ENCODE data around the gene NAV2. TPM values are rescaled to one million over a fixed set of nuclear protein-coding genes. Genes with fewer than 3 reads are reported as not detected.

Gene NAV2
- total RNA-seq, 1 experiment from 2014 or later = 23.3 TPM

GRCh38 chr11:19861171-19861570 lies 148.5 kb downstream of the NAV2 start:
- Histone ChIP-seq H3K4me3 (no peak overlapping the region), H3F3A (ENCODE audit: insufficient read depth, low read depth) (no peaks in the 10 kb centered on the region), H3K79me2 (ENCODE audit: low read depth) (no peaks in the 10 kb centered on the region), H3K4me2 (no peak overlapping the region), H4K20me1 (ENCODE audit: insufficient read depth) (no peaks in the 10 kb centered on the region), H3K27me3 (ENCODE audit: insufficient read depth, low read depth) (no peaks in the 10 kb centered on the region), H3K36me3 (ENCODE audit: low read depth) (no peaks in the 10 kb centered on the region), H2AFZ (no peak overlapping the region), H3K9me3 (ENCODE audit: insufficient read depth, low read depth) (no peaks in the 10 kb centered on the region), H3K4me1 (replicated peaks; ENCODE audit: insufficient read depth) (no peaks in the 10 kb centered on the region), H3K27ac (no peak overlapping the region), H3K9me2 (ENCODE audit: insufficient read depth) (no peaks in the 10 kb centered on the region)
- DNase-seq = peak in 1 of 2 experiments; percentile 45
- intact Hi-C loops (cut with micrococcal nuclease; ENCODE audit: unreplicated experiment) = no loop called here
- BruUV-seq (replicated peaks) = no TSS peak
- TF ChIP-seq EZH2 (IDR thresholded peaks at IDR 0.05; ENCODE audit: low read depth) (no peak), CTCF (conservative IDR thresholded peaks at IDR 0.05) (no peak)
- POLR2A ChIA-PET (ENCODE audit: unreplicated experiment) = no interaction called here
- CTCF ChIA-PET = no interaction called here

DNA sequence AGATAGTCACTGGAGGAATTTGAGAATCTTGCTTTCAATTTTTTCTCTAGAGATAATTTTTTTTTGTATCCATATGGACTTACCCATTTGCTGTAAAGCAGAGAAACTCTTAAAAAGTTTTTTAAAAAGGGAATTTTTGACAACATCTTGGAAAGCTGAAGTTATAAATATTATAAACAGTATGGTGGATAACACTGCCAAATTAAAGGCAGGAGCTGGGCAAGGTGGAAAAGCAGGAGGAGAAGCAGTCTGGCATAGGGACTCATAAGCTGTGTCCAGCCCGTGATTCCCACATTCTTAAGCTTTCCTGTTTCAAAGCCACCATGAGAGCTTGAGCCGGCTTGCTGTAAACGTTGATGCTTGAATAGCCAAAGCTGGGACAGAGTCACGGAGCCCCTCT lies 149.5 kb downstream of the NAV2 start:
- no peaks in the 10 kb centered on the region for H4K20me1 ChIP-seq (ENCODE audit: insufficient read depth)
- no TSS peak for BruUV-seq (replicated peaks)

DNA sequence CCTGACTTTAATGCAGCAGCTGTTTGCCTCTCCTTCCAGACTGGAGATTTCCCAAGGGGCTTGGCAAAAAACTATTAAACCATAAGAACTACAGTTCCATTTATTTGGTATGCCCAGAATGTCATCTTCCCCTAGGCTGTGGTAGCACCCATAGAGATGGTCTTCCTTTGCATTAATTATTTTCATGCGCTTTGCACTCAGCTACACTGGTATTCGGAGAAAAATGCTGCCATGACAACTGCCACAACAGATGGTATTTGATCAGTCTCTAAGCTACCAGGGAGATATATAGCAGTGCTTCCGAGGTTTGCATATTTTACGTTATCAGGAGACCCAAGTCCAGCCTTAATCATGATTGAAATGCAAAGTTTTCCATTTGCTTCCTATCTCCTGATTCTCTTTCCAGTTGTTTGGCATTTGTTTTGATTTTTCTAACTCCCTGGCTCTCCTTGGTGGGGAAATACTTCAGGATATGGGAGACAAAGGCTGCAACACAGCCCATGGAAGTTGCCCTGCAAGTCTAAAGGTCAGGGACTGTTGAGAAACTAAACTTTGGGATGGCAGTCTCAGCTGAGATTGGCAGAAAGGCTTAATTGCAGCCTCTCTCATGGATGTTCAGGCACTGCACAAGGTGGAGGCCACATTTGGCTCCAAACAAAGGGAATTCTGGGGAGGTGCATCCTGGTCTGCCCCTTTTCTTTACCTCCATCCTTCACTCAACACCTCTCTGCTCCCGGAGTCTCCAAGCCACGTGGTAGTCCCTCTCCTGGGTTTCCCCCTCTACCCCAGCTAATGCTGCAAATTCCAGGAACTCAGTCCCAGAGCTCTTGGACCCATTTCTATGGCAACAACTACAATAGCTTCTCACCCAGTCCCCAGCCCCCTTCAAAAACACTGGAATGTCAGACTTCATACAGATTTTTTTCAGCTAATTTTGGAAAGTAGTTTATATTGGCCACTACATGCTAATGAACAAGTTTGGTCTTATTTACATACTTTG lies 151.8 kb downstream of the NAV2 start:
- H3K9me2 ChIP-seq (ENCODE audit: insufficient read depth) = no peaks in the 10 kb centered on the region
- no peaks in the 10 kb centered on the region for H3K79me2 ChIP-seq (ENCODE audit: low read depth)
- no peaks in the 10 kb centered on the region for H3K27me3 ChIP-seq (ENCODE audit: insufficient read depth, low read depth)
- ChIA-PET POLR2A (ENCODE audit: unreplicated experiment) (no interaction called here), CTCF (interaction anchor here (0.7 kb wide), 1 partner anchor 11 kb away, joined by 3 read pairs; no protein-coding TSS in a partner anchor)
- no peak overlapping the region for H3K4me3 ChIP-seq
- no peaks in the 10 kb centered on the region for H4K20me1 ChIP-seq (ENCODE audit: insufficient read depth)
- H3K4me2 ChIP-seq = no peak overlapping the region
- TF ChIP-seq EZH2 (IDR thresholded peaks at IDR 0.05; ENCODE audit: low read depth) (no peak), CTCF (conservative IDR thresholded peaks at IDR 0.05) (no peak)
- no peaks in the 10 kb centered on the region for H3K36me3 ChIP-seq (ENCODE audit: low read depth)
- no peak overlapping the region for H2AFZ ChIP-seq
- no peaks in the 10 kb centered on the region for H3K9me3 ChIP-seq (ENCODE audit: insufficient read depth, low read depth)
- no TSS peak for BruUV-seq (replicated peaks)
- no peaks in the 10 kb centered on the region for H3F3A ChIP-seq (ENCODE audit: insufficient read depth, low read depth)
- no peak for DNase-seq
- intact Hi-C loops (cut with micrococcal nuclease; ENCODE audit: unreplicated experiment) = no loop called here
- no peak overlapping the region for H3K27ac ChIP-seq
- H3K4me1 ChIP-seq (replicated peaks; ENCODE audit: insufficient read depth) = no peaks in the 10 kb centered on the region

More for the DNA sequence above, 149.5 kb downstream of the NAV2 start:
- H3K36me3 ChIP-seq (ENCODE audit: low read depth) = no peaks in the 10 kb centered on the region
- ChIA-PET POLR2A (ENCODE audit: unreplicated experiment) (interaction anchor here (0.6 kb wide), 1 partner anchor 230 kb away, joined by 4 read pairs; no protein-coding TSS in a partner anchor), CTCF (interaction anchor here (0.6 kb wide), 1 partner anchor 791 kb away, joined by 3 read pairs; no protein-coding TSS in a partner anchor)
- no peak overlapping the region for H3K4me3 ChIP-seq
- no peak for TF ChIP-seq EZH2 (IDR thresholded peaks at IDR 0.05; ENCODE audit: low read depth)
- TF ChIP-seq CTCF (conservative IDR thresholded peaks at IDR 0.05) = no peak
- H3K4me1 ChIP-seq (replicated peaks; ENCODE audit: insufficient read depth) = no peaks in the 10 kb centered on the region
- intact Hi-C loops (cut with micrococcal nuclease; ENCODE audit: unreplicated experiment) = no loop called here
- DNase-seq = no peak
- H3F3A ChIP-seq (ENCODE audit: insufficient read depth, low read depth) = no peaks in the 10 kb centered on the region
- H3K27ac ChIP-seq = no peak overlapping the region
- no peaks in the 10 kb centered on the region for H3K79me2 ChIP-seq (ENCODE audit: low read depth)
- H3K9me3 ChIP-seq (ENCODE audit: insufficient read depth, low read depth) = no peaks in the 10 kb centered on the region
- no peaks in the 10 kb centered on the region for H3K9me2 ChIP-seq (ENCODE audit: insufficient read depth)
- H3K4me2 ChIP-seq = no peak overlapping the region
- H3K27me3 ChIP-seq (ENCODE audit: insufficient read depth, low read depth) = no peaks in the 10 kb centered on the region
- H2AFZ ChIP-seq = no peak overlapping the region

All from PC-9 (cell line).